Neural cell (in vitro differentiated cells): ENCODE data around the gene KRTAP10-2. TPM values are rescaled to one million over a fixed set of nuclear protein-coding genes. Genes with fewer than 3 reads are reported as not detected.

Experiments
- H2AFZ ChIP-seq: fragments of 200-600, 300-800 bp; sonication (generic), shearing (Covaris generic); 2 replicates; pipeline ENCODE4 v1.6.0; 2014; ENCODE audit warnings: low read depth, mild to moderate bottlenecking, antibody characterized with exemption, low read length, moderate library complexity
- H3F3A ChIP-seq: fragments of 200-600 bp; shearing (Covaris generic); 2 replicates; pipeline ENCODE4 v1.6.1; 2016; ENCODE audit warnings: mild to moderate bottlenecking, moderate library complexity, mixed read lengths, antibody characterized with exemption, low read length; ENCODE audit not compliant: insufficient read depth, poor library complexity, severe bottlenecking
- H3K27ac ChIP-seq: fragments of 200-600, 300-800 bp; sonication (generic), shearing (Covaris generic); 2 replicates; pipeline ENCODE4 v1.5.1; 2014; ENCODE audit warnings: mild to moderate bottlenecking, low read length, moderate library complexity
- H3K27me3 ChIP-seq: fragments of 300-800, 200-600 bp; sonication (generic), shearing (Covaris generic); 2 replicates; pipeline ENCODE4 v1.6.0; 2014; ENCODE audit warnings: mild to moderate bottlenecking, low read depth, low read length, moderate library complexity; ENCODE audit not compliant: insufficient read depth
- H3K36me3 ChIP-seq: fragments of 300-800, 200-600 bp; sonication (generic), shearing (Covaris generic); 2 replicates; pipeline ENCODE4 v1.5.1; 2014; ENCODE audit warnings: mild to moderate bottlenecking, antibody characterized with exemption, low read length, moderate library complexity; ENCODE audit not compliant: insufficient read depth
- H3K4me2 ChIP-seq: fragments of 300-800, 200-600 bp; sonication (generic), shearing (Covaris generic); 2 replicates; pipeline ENCODE4 v1.6.0; 2014; ENCODE audit warnings: mild to moderate bottlenecking, low read length
- H3K4me3 ChIP-seq: fragments of 300-800, 200-600 bp; sonication (generic), shearing (Covaris generic); 2 replicates; pipeline ENCODE4 v1.5.1; 2014; ENCODE audit warnings: mild to moderate bottlenecking, low read length, moderate library complexity
- H3K79me2 ChIP-seq: fragments of 200-600 bp; shearing (Covaris generic); replicated peaks from 2 replicates; pipeline ENCODE4 v1.6.0; 2014; ENCODE audit warnings: mild to moderate bottlenecking, low read length, moderate library complexity; ENCODE audit not compliant: insufficient read depth
- H3K9ac ChIP-seq: fragments of 300-800, 200-600 bp; sonication (generic), shearing (Covaris generic); 2 replicates; pipeline ENCODE4 v1.6.1; 2016; ENCODE audit warnings: mild to moderate bottlenecking, low read length, mixed read lengths
- H3K9me2 ChIP-seq: fragments of 200-600 bp; shearing (Covaris generic); 2 replicates; pipeline ENCODE4 v1.6.1; 2016; ENCODE audit warnings: mild to moderate bottlenecking, low read length, mixed read lengths; ENCODE audit not compliant: insufficient read depth
- H3K9me3 ChIP-seq: fragments of 200-600, 300-800 bp; sonication (generic), shearing (Covaris generic); 2 replicates; pipeline ENCODE4 v1.6.1; 2016; ENCODE audit warnings: mild to moderate bottlenecking, mixed run types, low read length, moderate library complexity, mixed read lengths
- H4K20me1 ChIP-seq: fragments of 200-600 bp; shearing (Covaris generic); 2 replicates; pipeline ENCODE4 v1.6.1; 2016; ENCODE audit warnings: mild to moderate bottlenecking, mixed run types; ENCODE audit not compliant: insufficient read depth
- EP300 ChIP-seq: fragments of 450-650 bp; conservative IDR thresholded peaks from 2 replicates; pipeline ENCODE4 v1.6.1; 2014; ENCODE audit warnings: antibody characterized with exemption, mild to moderate bottlenecking, moderate library complexity; ENCODE audit not compliant: poor library complexity, severe bottlenecking
- EZH2 ChIP-seq: fragments of 200-600, 300-800 bp; shearing (Covaris generic), sonication (generic); IDR thresholded peaks from 2 replicates; pipeline ENCODE4 v1.6.1; 2014; ENCODE audit warnings: antibody characterized with exemption, low read length, borderline replicate concordance, mild to moderate bottlenecking; ENCODE audit not compliant: insufficient read depth, poor library complexity, severe bottlenecking
- MXI1 ChIP-seq: fragments of 450-650 bp; conservative IDR thresholded peaks from 2 replicates; pipeline ENCODE4 v1.6.1; 2014; ENCODE audit warnings: antibody characterized with exemption, mild to moderate bottlenecking; ENCODE audit not compliant: poor library complexity, severe bottlenecking
- POLR2AphosphoS5 ChIP-seq: IDR thresholded peaks from 2 replicates; pipeline ENCODE4 v1.6.1; 2012
- RAD21 ChIP-seq: fragments of 450-650 bp; conservative IDR thresholded peaks from 2 replicates; pipeline ENCODE4 v1.6.1; 2014; ENCODE audit warnings: antibody characterized with exemption, mild to moderate bottlenecking, moderate library complexity
- REST ChIP-seq: IDR thresholded peaks from 2 replicates; pipeline ENCODE4 v1.6.1; 2012; ENCODE audit warnings: borderline replicate concordance
- SMC3 ChIP-seq: fragments of 450-650 bp; conservative IDR thresholded peaks from 2 replicates; pipeline ENCODE4 v1.6.1; 2014; ENCODE audit warnings: antibody characterized with exemption, mild to moderate bottlenecking, moderate library complexity; ENCODE audit not compliant: poor library complexity
- TAF1 ChIP-seq: IDR thresholded peaks from 2 replicates; pipeline ENCODE4 v1.6.1; 2012; ENCODE audit warnings: low read depth
- polyA plus RNA-seq: library from polyadenylated mRNA; depleted of rRNA; stranded (reverse); fragments of >200 nt; gene quantifications from 2 replicates; pipeline ENCODE4 v1.2.3, GENCODE V29; 2014
- TF ChIP-seq, protein P1 (sequence below): fragments of 450-650 bp; IDR thresholded peaks from 2 replicates; pipeline ENCODE4 v1.5.1; 2014; ENCODE audit warnings: antibody characterized with exemption, mild to moderate bottlenecking, moderate library complexity; ENCODE audit not compliant: poor library complexity, severe bottlenecking

The KRTAP10-2 gene
- polyA plus RNA-seq, 1 donor from 2014 or later = not detected

DNA sequence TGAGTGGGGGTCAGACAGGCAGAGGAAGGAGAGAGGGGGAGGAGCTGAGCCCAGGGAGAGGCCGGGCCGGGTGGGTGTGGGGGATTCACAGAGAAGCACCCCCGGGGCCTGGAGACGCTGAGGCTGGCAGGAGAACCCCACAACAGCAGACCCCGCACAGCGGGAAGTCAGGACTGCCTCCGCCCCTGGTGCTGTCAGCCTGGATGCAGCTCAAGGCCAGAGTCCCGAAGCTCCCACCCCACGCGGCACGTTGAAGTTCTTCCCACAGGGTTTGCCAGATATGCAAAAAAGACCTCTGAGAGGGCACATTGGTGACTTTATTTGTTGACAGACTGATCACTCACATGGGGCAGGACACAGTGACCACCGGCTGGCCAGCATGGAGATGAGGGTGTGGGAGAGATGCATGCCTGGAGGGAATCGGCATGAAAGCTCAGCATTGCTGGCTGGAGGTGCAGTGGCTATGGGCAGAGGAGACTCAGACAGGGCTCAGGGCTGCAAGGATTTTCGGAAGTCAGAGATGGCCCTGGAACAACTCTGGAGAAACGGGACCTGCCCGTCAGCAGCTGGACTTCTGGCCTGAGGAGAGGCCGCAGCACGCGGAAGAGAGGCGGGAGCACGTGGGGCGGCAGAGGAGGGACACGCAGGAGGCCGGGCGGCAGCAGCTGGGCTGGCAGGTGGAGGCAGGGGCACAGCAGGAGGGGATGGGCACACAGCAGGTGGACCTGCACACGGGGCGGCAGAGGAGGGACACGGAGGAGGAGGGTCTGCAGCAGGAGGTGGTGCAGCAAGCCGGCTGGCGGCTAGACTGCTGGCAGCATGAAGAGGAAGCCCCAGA, 6.4 kb upstream of the KRTAP10-2 start:
- Histone ChIP-seq H3K9ac (no peak overlapping the region), H3K36me3 (no peaks in the 10 kb centered on the region), H3K27ac (no peak overlapping the region), H3K4me3 (no peak overlapping the region), H4K20me1 (no peaks in the 10 kb centered on the region), H2AFZ (no peak overlapping the region), H3K4me2 (no peak overlapping the region), H3K9me3 (no peaks in the 10 kb centered on the region), H3K9me2 (no peaks in the 10 kb centered on the region), H3F3A (no peaks in the 10 kb centered on the region), H3K79me2 (no peaks in the 10 kb centered on the region), H3K27me3 (no peaks in the 10 kb centered on the region)
- no peak for TF ChIP-seq TAF1
- no peak for TF ChIP-seq EP300
- no peak for TF ChIP-seq MXI1
- TF ChIP-seq, protein P1, sequence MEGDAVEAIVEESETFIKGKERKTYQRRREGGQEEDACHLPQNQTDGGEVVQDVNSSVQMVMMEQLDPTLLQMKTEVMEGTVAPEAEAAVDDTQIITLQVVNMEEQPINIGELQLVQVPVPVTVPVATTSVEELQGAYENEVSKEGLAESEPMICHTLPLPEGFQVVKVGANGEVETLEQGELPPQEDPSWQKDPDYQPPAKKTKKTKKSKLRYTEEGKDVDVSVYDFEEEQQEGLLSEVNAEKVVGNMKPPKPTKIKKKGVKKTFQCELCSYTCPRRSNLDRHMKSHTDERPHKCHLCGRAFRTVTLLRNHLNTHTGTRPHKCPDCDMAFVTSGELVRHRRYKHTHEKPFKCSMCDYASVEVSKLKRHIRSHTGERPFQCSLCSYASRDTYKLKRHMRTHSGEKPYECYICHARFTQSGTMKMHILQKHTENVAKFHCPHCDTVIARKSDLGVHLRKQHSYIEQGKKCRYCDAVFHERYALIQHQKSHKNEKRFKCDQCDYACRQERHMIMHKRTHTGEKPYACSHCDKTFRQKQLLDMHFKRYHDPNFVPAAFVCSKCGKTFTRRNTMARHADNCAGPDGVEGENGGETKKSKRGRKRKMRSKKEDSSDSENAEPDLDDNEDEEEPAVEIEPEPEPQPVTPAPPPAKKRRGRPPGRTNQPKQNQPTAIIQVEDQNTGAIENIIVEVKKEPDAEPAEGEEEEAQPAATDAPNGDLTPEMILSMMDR = no peak
- TF ChIP-seq EZH2 = no peak
- no peak for TF ChIP-seq RAD21
- no peak for TF ChIP-seq POLR2AphosphoS5
- TF ChIP-seq REST = no peak
- TF ChIP-seq SMC3 = no peak

- no peak overlapping the region for H2AFZ ChIP-seq
- H3K9me3 ChIP-seq = no peaks in the 10 kb centered on the region
- H3K4me3 ChIP-seq = no peak overlapping the region
- no peaks in the 10 kb centered on the region for H3K27me3 ChIP-seq
- H3K36me3 ChIP-seq = no peaks in the 10 kb centered on the region
- no peak overlapping the region for H3K9ac ChIP-seq
- H3K79me2 ChIP-seq = no peaks in the 10 kb centered on the region
- no peaks in the 10 kb centered on the region for H3K9me2 ChIP-seq
- H3F3A ChIP-seq = no peaks in the 10 kb centered on the region
- no peaks in the 10 kb centered on the region for H4K20me1 ChIP-seq
- TF ChIP-seq POLR2AphosphoS5 (no peak), EZH2 (no peak), TAF1 (no peak), RAD21 (no peak), SMC3 (no peak), REST (no peak), EP300 (no peak), MXI1 (no peak)
- TF ChIP-seq, protein P1 = no peak
- no peak overlapping the region for H3K27ac ChIP-seq
- no peak overlapping the region for H3K4me2 ChIP-seq
Measured at GRCh38 chr21:44556879-44557278, 5.6 kb upstream of the KRTAP10-2 start.
